Brain pericyte (primary cell): ENCODE measurements around the gene CRIM1.
A peak's percentile ranks its signal among the peaks of the same experiment; 100 is the strongest.
"Not testable (repeated sequence)": the region's sequence is repeated elsewhere in the genome, so short reads cannot be mapped to it uniquely, and the experiment has no call there.

ENCODE experiments used
- DNase-seq: peaks from one replicate; pipeline ENCODE4 v3.0.0-alpha.2; 2012; ENCODE audit warnings: low read depth, low spot score

CRIM1 gene

GRCh38 chr2:36355151-36355889 is at the start of gene CRIM1:
TSS of gene CRIM1 (plus strand) at chr2:36355778. CDS start at chr2:36356293, 515 bp downstream.
- peak; percentile 61 for DNase-seq

GRCh38 chr2:36307441-36307840 is 48.1 kb upstream of the CRIM1 start:
- no peak for DNase-seq

GRCh38 chr2:36310444-36310843 is 45.1 kb upstream of the CRIM1 start:
- not testable (repeated sequence) for DNase-seq

GRCh38 chr2:36318547-36318946 is 37.0 kb upstream of the CRIM1 start:
- no peak for DNase-seq

- no peak for DNase-seq
Measured at GRCh38 chr2:36322108-36322507, 33.5 kb upstream of the CRIM1 start.

- no peak for DNase-seq
Measured at GRCh38 chr2:36326286-36326685, 29.3 kb upstream of the CRIM1 start.

GRCh38 chr2:36329251-36329650 is 26.3 kb upstream of the CRIM1 start:
- no peak for DNase-seq

- DNase-seq: no peak
Measured at GRCh38 chr2:36329746-36330472, 25.7 kb upstream of the CRIM1 start.

- DNase-seq: no peak
Measured at GRCh38 chr2:36330473-36331395, 24.8 kb upstream of the CRIM1 start.

GRCh38 chr2:36333350-36334012 is 22.1 kb upstream of the CRIM1 start:
- DNase-seq: no peak

GRCh38 chr2:36335597-36335996 is 20.0 kb upstream of the CRIM1 start:
- DNase-seq: no peak

- DNase-seq: no peak
Measured at GRCh38 chr2:36336321-36336720, 19.3 kb upstream of the CRIM1 start.

GRCh38 chr2:36337354-36337753 is 18.2 kb upstream of the CRIM1 start:
- DNase-seq: no peak

- no peak for DNase-seq
Measured at GRCh38 chr2:36338124-36338826, 17.3 kb upstream of the CRIM1 start.

GRCh38 chr2:36338827-36339145 is 16.8 kb upstream of the CRIM1 start:
- no peak for DNase-seq

- DNase-seq: no peak
Measured at GRCh38 chr2:36339607-36340218, 15.9 kb upstream of the CRIM1 start.

GRCh38 chr2:36343606-36344005 is 12.0 kb upstream of the CRIM1 start:
- DNase-seq: no peak

GRCh38 chr2:36348721-36349120 is 6.9 kb upstream of the CRIM1 start:
- no peak for DNase-seq

GRCh38 chr2:36351291-36351690 is 4.3 kb upstream of the CRIM1 start:
- no peak for DNase-seq

GRCh38 chr2:36351736-36352349 is 3.7 kb upstream of the CRIM1 start:
- DNase-seq: no peak
